Activated CD4-positive, alpha-beta T cell treated with anti-CD3 and anti-CD28 coated beads for 36 hours (primary cell): ENCODE data around the gene MAB21L1. TPM values are rescaled to one million over a fixed set of nuclear protein-coding genes. Genes with fewer than 3 reads are reported as not detected.
A peak's percentile ranks its signal among the peaks of the same experiment; 100 is the strongest.

Experiments
- ATAC-seq: fragments of 200-7000 bp; cut with Tn5 transposase; one replicate; pipeline ENCODE4 v1.10.0; 2021; ENCODE audit warnings: mild to moderate bottlenecking, moderate library complexity
- CTCF ChIA-PET: fragments of 350-600 bp; sonication (Branson Sonifier 250); formaldehyde crosslinking; loops from one replicate; lab custom pipeline; 2021; ENCODE audit warnings: antibody characterized with exemption; lab: Charles Lee
- POLR2A ChIA-PET: fragments of 350-600 bp; sonication (Branson Sonifier 250); formaldehyde crosslinking; loops from one replicate; lab custom pipeline; 2021; ENCODE audit warnings: antibody characterized with exemption, inconsistent platforms; lab: Charles Lee
- DNase-seq: peaks from one replicate; pipeline ENCODE4 v3.0.0-alpha.2; 2020
- H3K27ac Mint-ChIP-seq: one replicate; pipeline ENCODE4 v1.8.0; 2021; ENCODE audit warnings: mixed read lengths
- H3K27me3 Mint-ChIP-seq: one replicate; pipeline ENCODE4 v1.8.0; 2021; ENCODE audit warnings: mixed read lengths
- H3K36me3 Mint-ChIP-seq: one replicate; pipeline ENCODE4 v1.8.0; 2021; ENCODE audit warnings: low read depth, mixed read lengths
- H3K4me1 Mint-ChIP-seq: one replicate; pipeline ENCODE4 v1.8.0; 2021; ENCODE audit warnings: mixed read lengths
- H3K4me3 Mint-ChIP-seq: one replicate; pipeline ENCODE4 v1.8.0; 2021; ENCODE audit warnings: mild to moderate bottlenecking, moderate library complexity, mixed read lengths
- H3K9me3 Mint-ChIP-seq: one replicate; pipeline ENCODE4 v1.8.0; 2021; ENCODE audit warnings: low read depth, mixed read lengths
- intact Hi-C, 2 experiments: fragments of 100-400 bp; cut with DNase I in 1 of 2; cut with micrococcal nuclease in 1 of 2; formaldehyde crosslinking; loops; one replicate each; pipeline versions ENCODE4 v1.14.2 to v1.15.1; 2022 to 2024; cut with DNase I, micrococcal nuclease
- total RNA-seq, 2 experiments: library from RNA; stranded (reverse); gene quantifications; one replicate each; pipeline ENCODE4 v1.2.3, GENCODE V29; 2021

MAB21L1 gene
- not detected for total RNA-seq

DNA sequence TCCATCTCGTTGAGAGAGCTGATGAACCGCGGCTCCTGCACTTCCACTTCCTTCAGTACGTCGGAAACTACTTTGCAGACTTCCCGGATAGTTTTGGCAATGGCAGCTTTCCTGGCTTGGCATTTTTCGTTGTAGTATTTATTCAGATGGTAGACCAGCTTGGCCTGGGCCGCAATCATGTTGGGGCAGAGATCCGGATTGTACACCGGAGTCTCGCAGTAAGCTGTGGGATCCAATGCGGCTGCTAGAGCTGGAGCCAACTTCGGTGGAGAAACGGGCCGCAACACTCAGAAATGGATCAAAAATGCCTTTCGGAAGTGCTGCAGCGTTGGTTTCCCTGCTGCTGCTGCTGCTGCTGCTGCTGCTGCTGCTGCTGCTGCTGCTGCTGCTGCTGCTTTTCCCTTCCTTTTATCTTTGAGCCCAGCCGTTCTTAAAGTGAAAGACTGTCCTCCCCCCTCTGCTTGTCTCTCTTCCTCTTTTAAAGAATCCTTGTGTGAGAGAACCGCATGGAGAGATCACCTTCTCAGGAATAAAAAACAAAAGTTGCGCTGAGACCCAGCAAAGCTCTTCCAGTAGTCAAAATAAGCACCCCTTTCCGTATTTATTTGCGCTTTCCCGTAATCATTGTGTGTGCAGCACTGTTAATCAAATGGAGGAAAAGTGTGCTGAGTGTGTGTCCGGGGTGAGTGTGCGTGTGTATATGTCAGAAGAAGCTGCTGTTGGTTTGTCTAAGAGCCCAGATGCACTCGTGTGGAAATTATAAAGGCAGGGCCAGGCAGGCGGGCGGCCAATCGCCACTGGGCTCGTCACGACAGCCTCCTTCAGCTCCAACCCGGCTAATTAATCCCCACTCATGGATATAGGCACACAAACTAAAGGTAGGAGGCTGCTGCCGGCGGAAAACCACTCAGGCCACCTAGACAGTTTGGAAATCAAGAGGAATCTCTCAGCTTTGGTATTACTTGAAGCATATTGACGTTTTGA, at the start of gene MAB21L1:
MAB21L1 (minus strand) TSS at position 730 of the 984 bp plus-strand sequence; CDS start at position 179, 551 bp downstream.
- no peaks in the 10 kb centered on the region for H3K9me3 Mint-ChIP-seq
- POLR2A ChIA-PET: no interaction called here

DNA sequence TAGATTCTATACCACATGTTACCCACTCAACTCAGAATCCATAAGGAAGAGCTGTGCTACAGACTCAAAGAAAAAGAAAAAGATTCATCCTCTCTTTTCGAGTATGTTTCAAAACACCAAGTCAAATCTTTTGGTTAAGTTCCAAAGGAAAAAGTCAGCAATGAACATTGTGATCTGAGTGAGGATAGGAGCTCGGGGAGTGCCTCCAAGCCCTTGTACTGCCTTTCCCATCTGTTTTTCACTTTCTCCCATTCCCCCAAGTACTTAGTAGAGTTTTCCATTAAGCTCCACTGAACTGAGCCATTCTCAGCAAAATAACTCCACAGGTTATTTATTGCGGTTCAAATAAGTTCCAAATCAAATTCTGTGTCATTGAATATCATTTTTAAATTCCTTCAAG, 47.7 kb upstream of the MAB21L1 start:
- H3K4me3 Mint-ChIP-seq: no peak overlapping the region
- no peaks in the 10 kb centered on the region for H3K4me1 Mint-ChIP-seq
- H3K27ac Mint-ChIP-seq: no peak overlapping the region
- intact Hi-C loops: no loop called here
- H3K9me3 Mint-ChIP-seq: no peaks in the 10 kb centered on the region
- ATAC-seq (no peak), DNase-seq (no peak)
- no peaks in the 10 kb centered on the region for H3K36me3 Mint-ChIP-seq
- no peaks in the 10 kb centered on the region for H3K27me3 Mint-ChIP-seq
- POLR2A ChIA-PET: no interaction called here
- CTCF ChIA-PET: interaction anchor here (0.7 to 0.8 kb wide), 2 partner anchors 8 to 83 kb away, joined by 3 to 5 read pairs; no protein-coding TSS in a partner anchor

More for the DNA sequence above, at the start of gene MAB21L1:
- Mint-ChIP-seq H3K27ac (no peak within 1 kb of the TSS), H3K36me3 (peaks cover 2% of the 10 kb centered on the region), H3K4me3 (peak within 1 kb of the TSS; percentile 68), H3K4me1 (peaks cover 31% of the 10 kb centered on the region), H3K27me3 (peaks cover 69% of the 10 kb centered on the region)
- DNase-seq (peak; percentile 20), ATAC-seq (no peak)
- CTCF ChIA-PET: interaction anchor here (0.6 kb wide), 1 partner anchor 23 kb away, joined by 3 read pairs; no protein-coding TSS in a partner anchor
- intact Hi-C loops: loop anchor here in 1 of 2 experiments (5.0 kb wide), 1 partner anchor 956 kb away; the partner anchor contains the start of gene CCNA1

DNA sequence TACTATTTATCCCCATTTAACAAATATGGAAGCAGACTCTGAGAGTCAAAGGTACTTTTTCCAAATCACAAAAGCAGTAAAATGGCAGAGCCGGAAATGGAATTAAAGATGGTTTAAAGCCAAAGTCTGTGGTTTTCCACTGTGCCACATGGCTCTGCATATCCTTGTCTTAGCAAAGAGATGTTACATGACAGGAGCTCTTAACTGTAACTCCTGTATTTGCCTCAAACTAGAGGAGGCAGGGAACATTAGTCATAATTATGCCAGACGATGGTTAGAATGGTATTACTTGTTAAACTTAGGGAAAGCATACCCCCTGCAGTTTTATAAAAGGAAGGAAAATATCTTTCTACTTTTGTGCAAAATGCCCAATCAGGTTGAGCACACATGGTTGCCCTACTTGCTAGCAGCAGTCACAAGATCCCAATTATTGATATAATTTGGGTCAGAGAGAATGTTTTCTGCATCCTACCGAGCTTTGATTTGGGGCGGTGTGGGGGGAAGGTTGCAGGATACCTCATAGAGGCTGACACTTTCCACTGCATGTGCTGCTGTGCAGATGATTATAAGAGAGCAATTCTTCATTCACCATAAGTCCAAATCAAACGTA, 42.0 kb upstream of the MAB21L1 start:
- ATAC-seq: no peak
- Mint-ChIP-seq H3K4me1 (no peaks in the 10 kb centered on the region), H3K36me3 (no peaks in the 10 kb centered on the region), H3K9me3 (no peaks in the 10 kb centered on the region), H3K27me3 (no peaks in the 10 kb centered on the region), H3K4me3 (no peak overlapping the region), H3K27ac (no peak overlapping the region)
- ChIA-PET POLR2A (no interaction called here), CTCF (no interaction called here)
- DNase-seq: no peak
- intact Hi-C loops: no loop called here

DNA sequence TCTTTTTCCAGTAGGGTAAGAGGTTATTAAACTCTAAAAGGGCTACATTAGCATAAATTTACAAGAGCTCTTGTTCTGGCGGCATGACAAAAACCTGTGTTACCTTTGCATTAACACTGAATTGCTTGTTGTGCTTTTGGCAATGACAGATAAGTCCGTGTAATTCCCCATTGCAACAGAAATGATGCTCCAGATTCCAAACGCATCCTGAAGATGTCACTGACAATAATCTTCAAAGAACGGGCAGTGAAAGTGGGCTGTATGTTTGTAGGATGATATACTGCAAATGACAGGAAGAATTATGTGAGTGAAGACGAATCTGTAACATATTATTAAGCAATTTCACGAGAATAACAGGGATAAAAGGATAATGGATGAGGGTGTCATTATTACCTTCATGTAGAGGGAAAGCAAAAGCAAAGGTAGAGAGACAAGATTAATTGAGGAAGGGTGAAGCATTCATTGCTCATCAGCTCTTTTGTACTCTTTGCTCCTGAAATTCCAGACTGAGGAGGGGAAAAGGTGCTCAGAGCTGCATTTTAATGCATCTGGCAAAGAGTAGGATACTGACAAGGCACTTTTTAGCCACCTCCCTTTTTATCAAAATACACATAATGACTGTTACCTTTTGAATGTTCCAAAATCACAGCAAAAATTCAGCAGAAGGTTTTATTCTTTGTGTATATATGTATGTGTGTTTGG, 38.5 kb upstream of the MAB21L1 start:
- POLR2A ChIA-PET: no interaction called here
- Mint-ChIP-seq H3K27me3 (no peaks in the 10 kb centered on the region), H3K36me3 (no peaks in the 10 kb centered on the region), H3K27ac (no peak overlapping the region), H3K4me3 (no peak overlapping the region), H3K4me1 (no peaks in the 10 kb centered on the region), H3K9me3 (no peaks in the 10 kb centered on the region)
- no peak for DNase-seq
- intact Hi-C loops: no loop called here
- ATAC-seq: no peak
- CTCF ChIA-PET: no interaction called here

DNA sequence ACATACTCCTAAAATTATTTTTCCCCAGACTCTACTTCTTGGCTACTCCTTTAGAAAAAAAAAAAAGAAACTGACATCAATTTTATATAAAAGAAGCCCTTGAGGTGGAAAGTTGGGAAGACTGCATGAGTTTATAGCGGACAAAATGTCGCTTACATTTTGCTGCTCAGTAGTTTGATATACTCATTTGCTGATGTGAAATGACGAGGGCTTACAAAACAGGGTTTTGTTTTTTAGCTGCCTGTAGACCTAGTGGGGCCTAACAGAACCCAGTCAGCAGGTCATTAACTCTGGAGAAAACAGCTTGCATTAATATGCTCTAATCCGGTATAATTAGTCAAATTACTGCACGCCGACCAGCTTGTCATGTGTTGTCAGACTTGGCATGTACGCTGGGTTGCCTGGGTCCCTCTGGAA, 37.6 kb upstream of the MAB21L1 start:
- Mint-ChIP-seq H3K4me3 (no peak overlapping the region), H3K9me3 (no peaks in the 10 kb centered on the region), H3K27me3 (no peaks in the 10 kb centered on the region), H3K27ac (no peak overlapping the region), H3K4me1 (no peaks in the 10 kb centered on the region), H3K36me3 (no peaks in the 10 kb centered on the region)
- ATAC-seq: no peak
- intact Hi-C loops: no loop called here
- POLR2A ChIA-PET: no interaction called here
- CTCF ChIA-PET: interaction anchor here (0.6 kb wide), 1 partner anchor 1213 kb away, joined by 3 read pairs; no protein-coding TSS in a partner anchor
- no peak for DNase-seq

DNA sequence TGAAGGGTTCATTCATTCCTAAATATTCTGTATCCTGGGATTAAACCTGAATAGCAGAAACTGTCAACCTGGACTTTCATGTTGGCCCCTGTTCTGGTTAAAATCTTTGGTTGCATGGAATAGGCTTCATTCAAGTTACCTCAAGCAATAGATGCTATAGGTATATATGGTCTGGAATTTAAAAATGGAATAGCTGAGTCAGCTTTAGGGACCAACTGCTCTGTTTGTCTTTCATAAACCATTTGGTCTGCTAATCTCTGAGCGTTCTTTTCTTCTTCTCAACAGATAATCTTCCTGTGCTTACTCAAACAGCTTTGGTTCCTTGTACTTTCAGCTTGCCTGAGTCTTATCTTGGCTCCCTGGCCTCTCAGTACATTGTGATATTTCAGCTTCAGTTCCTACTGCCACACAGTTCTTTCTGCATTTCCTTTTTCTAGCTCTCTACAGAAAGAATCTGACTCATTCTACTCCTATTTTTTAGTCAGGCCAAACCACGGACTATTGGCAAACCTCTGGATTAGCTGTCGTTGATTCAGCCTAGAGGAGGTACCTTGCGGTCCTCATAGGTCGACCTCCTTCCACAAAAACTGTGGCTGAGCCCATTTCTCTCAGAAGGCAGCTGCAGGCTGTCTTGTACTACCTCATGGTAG, 35.9 kb upstream of the MAB21L1 start:
- ChIA-PET CTCF (interaction anchor here (0.9 kb wide), 1 partner anchor 9 kb away, joined by 3 read pairs; no protein-coding TSS in a partner anchor), POLR2A (no interaction called here)
- Mint-ChIP-seq H3K4me1 (no peaks in the 10 kb centered on the region), H3K9me3 (no peaks in the 10 kb centered on the region), H3K36me3 (no peaks in the 10 kb centered on the region), H3K4me3 (no peak overlapping the region), H3K27me3 (no peaks in the 10 kb centered on the region), H3K27ac (no peak overlapping the region)
- intact Hi-C loops: no loop called here
- DNase-seq: no peak
- ATAC-seq: no peak

DNA sequence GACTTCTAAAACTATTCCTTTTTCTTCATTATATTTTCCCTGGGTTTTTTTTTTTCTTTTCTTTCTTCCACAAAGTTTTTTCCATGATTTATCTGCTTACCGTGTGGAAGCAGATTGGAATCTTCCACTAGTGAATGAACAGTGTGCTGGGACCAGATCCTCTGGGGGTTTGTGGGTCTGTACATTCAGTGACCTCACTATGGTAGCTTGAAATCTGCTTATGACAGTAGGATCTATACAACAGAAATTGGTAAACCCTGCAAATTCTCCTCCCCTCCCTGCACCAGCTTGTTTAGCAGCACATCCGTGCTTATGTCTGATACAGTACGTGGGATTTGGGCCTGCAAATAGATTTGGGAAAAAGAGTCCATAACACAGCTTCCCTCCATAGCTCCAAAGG, 26.0 kb upstream of the MAB21L1 start:
- Mint-ChIP-seq H3K9me3 (no peaks in the 10 kb centered on the region), H3K4me1 (no peaks in the 10 kb centered on the region), H3K4me3 (no peak overlapping the region), H3K36me3 (no peaks in the 10 kb centered on the region), H3K27me3 (no peaks in the 10 kb centered on the region), H3K27ac (no peak overlapping the region)
- POLR2A ChIA-PET: no interaction called here
- CTCF ChIA-PET: no interaction called here
- intact Hi-C loops: no loop called here
- DNase-seq (no peak), ATAC-seq (no peak)

DNA sequence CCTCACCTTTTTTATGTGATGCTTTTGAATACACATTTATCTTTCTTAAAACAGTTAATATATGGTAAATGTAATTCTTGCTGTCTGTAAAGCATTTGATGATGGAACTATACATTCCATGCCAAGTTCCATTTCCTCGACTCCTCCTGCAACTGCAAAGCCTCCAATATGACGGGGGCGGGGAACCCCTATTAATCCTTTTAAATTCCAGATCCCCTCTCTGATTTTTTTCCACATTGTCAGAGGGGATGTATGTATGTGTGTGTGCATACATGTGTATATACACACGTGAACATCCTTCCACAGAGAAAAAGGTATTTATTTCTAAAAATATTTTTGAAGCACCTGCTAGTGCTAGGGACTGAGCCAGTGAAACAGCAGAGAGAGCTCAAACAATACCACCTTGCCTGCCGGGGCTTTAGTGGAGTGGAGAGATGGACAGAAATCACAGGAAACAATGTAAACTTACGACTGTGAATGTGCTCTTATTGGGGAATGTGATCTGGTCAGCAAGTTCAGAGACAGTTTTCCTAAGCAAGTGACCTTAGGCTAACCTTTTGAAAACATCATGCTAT, 25.3 kb upstream of the MAB21L1 start:
- intact Hi-C loops: no loop called here
- CTCF ChIA-PET: no interaction called here
- Mint-ChIP-seq H3K27ac (no peak overlapping the region), H3K9me3 (no peaks in the 10 kb centered on the region), H3K4me3 (no peak overlapping the region), H3K27me3 (no peaks in the 10 kb centered on the region), H3K4me1 (no peaks in the 10 kb centered on the region), H3K36me3 (no peaks in the 10 kb centered on the region)
- DNase-seq (no peak), ATAC-seq (no peak)
- POLR2A ChIA-PET: no interaction called here

DNA sequence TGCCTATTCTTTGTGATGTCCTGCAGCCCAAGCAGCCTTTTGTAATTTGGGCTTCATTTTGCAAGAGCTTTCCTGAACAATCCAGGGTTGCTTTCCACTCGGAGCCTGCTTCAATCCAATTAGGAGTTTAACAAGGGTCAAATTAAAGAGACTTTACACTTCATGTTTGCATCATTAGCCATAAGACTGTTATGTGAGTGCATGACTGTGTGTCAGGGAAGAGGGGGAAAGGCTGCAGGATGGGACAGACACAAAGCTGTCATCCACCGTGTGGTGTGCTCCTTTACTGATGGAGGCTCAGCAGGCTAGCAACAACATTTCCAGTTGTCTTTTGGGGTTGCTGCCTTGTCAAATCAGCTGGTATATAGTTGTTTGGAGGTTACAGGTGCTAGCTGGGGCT, 23.7 kb upstream of the MAB21L1 start:
- intact Hi-C loops: no loop called here
- DNase-seq (no peak), ATAC-seq (no peak)
- H3K36me3 Mint-ChIP-seq: no peaks in the 10 kb centered on the region
- peaks cover 2% of the 10 kb centered on the region for H3K9me3 Mint-ChIP-seq
- H3K27me3 Mint-ChIP-seq: no peaks in the 10 kb centered on the region
- POLR2A ChIA-PET: no interaction called here
- H3K27ac Mint-ChIP-seq: no peak overlapping the region
- CTCF ChIA-PET: interaction anchor here (1.2 kb wide), 1 partner anchor 17 kb away, joined by 3 read pairs; no protein-coding TSS in a partner anchor
- H3K4me1 Mint-ChIP-seq: no peaks in the 10 kb centered on the region
- no peak overlapping the region for H3K4me3 Mint-ChIP-seq

DNA sequence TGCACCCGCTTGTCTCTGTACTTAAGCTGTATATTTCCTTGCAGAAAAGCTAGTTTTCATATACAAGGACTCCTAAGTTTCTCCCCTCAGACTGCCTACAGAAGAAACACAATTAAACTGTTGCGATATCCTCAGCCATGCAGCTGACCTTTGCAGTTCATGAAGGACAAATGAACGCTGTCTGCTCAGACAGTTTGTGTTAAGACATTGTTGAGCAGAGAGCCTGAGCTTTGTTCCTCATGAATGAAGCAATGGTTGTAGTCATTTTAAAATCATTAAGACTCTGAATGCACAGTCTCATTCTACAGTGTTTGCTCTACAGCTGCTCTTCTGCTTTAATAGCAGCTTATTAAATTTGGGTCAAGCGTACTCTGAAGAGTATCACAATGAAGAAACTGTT, 23.2 kb upstream of the MAB21L1 start:
- ChIA-PET POLR2A (no interaction called here), CTCF (interaction anchor here (1.2 kb wide), 1 partner anchor 17 kb away, joined by 3 read pairs; no protein-coding TSS in a partner anchor)
- H3K4me3 Mint-ChIP-seq: no peak overlapping the region
- ATAC-seq (no peak), DNase-seq (no peak)
- no peaks in the 10 kb centered on the region for H3K4me1 Mint-ChIP-seq
- intact Hi-C loops: no loop called here
- H3K27me3 Mint-ChIP-seq: no peaks in the 10 kb centered on the region
- no peak overlapping the region for H3K27ac Mint-ChIP-seq
- no peaks in the 10 kb centered on the region for H3K36me3 Mint-ChIP-seq
- peaks cover 2% of the 10 kb centered on the region for H3K9me3 Mint-ChIP-seq
